OCI-LY1 (cell line): ENCODE results near the gene GALNT9.

Experiments
- EZH2 ChIP-seq: fragments of 200-600 bp; sonication (generic), shearing (Covaris generic); IDR thresholded peaks from 2 replicates; pipeline ENCODE4 v1.8.0; 2017; ENCODE audit warnings: borderline replicate concordance, mixed run types, mild to moderate bottlenecking, antibody characterized with exemption, low read length, moderate library complexity, mixed read lengths
- TF ChIP-seq, protein P1 (sequence below): fragments of 200-600 bp; sonication (generic), shearing (Covaris generic); IDR thresholded peaks from 2 replicates; pipeline ENCODE4 v1.5.1; 2017; ENCODE audit warnings: mild to moderate bottlenecking, antibody characterized with exemption, low read length, moderate library complexity, mixed read lengths

DNA sequence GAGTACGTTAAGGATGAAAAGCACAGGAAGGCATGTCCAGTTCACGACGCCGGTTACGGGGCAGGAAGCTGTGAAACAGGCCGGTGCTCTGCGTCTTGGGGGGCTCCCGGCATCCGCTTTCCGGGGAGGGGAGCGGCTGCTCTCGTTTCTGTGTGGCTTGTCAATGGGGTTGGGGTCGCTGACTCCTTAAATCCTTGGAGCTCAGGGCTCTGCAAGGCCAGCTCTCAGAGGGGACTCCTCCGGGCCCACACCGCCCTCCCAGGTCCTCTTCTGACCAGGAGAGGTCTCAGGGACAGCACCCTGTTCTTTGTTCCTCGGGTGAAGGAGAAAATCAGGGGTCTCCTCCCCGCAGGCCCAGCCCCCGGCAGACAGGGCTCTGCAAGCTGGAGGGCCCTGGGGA is 78.1 kb downstream of the GALNT9 start:
- TF ChIP-seq, protein P1, sequence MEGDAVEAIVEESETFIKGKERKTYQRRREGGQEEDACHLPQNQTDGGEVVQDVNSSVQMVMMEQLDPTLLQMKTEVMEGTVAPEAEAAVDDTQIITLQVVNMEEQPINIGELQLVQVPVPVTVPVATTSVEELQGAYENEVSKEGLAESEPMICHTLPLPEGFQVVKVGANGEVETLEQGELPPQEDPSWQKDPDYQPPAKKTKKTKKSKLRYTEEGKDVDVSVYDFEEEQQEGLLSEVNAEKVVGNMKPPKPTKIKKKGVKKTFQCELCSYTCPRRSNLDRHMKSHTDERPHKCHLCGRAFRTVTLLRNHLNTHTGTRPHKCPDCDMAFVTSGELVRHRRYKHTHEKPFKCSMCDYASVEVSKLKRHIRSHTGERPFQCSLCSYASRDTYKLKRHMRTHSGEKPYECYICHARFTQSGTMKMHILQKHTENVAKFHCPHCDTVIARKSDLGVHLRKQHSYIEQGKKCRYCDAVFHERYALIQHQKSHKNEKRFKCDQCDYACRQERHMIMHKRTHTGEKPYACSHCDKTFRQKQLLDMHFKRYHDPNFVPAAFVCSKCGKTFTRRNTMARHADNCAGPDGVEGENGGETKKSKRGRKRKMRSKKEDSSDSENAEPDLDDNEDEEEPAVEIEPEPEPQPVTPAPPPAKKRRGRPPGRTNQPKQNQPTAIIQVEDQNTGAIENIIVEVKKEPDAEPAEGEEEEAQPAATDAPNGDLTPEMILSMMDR = no peak
- no peak for TF ChIP-seq EZH2
